ENCODE data around the gene NT5C1A. TPM values are rescaled to one million over a fixed set of nuclear protein-coding genes. Genes with fewer than 3 reads are reported as not detected.

Gene NT5C1A
- total RNA-seq, 1 experiment from 2014 or later = not detected

- H4K20me1 ChIP-seq (ENCODE audit: low read length) = no peaks in the 10 kb centered on the region
- H2AFZ ChIP-seq (ENCODE audit: low read length) = no peak overlapping the region
- intact Hi-C loops (cut with micrococcal nuclease) = no loop called here
- peaks cover 21% of the 10 kb centered on the region for H3K27me3 ChIP-seq (ENCODE audit: low read length)
- no peak overlapping the region for H3K4me2 ChIP-seq (ENCODE audit: low read length)
- H3F3A ChIP-seq (ENCODE audit: low read length, unreplicated experiment) = no peaks in the 10 kb centered on the region
- H3K4me1 ChIP-seq (ENCODE audit: insufficient read depth, low read length) = no peaks in the 10 kb centered on the region; the same call in 1 of the 2 replicates
- no peaks in the 10 kb centered on the region for H3K9me2 ChIP-seq (replicated peaks; ENCODE audit: low read length)
- TF ChIP-seq EZH2phosphoT487 (IDR thresholded peaks at IDR 0.05; ENCODE audit: borderline replicate concordance, low read length) (no peak), EZH2 (IDR thresholded peaks at IDR 0.05; ENCODE audit: low read length, unreplicated experiment) (no peak), CTCF (conservative IDR thresholded peaks at IDR 0.05; ENCODE audit: low read depth, low read length) (no peak)
- DNase-seq = no peak
- no peak for ATAC-seq
- H3K9ac ChIP-seq (ENCODE audit: low read length) = no peak overlapping the region
- no peaks in the 10 kb centered on the region for H3K79me2 ChIP-seq (ENCODE audit: low read length)
- H3K36me3 ChIP-seq (ENCODE audit: low read depth, low read length) = no peaks in the 10 kb centered on the region
- no peaks in the 10 kb centered on the region for H3K9me3 ChIP-seq (ENCODE audit: low read length)
- H3K27ac ChIP-seq (ENCODE audit: low read length) = no peak overlapping the region
- no peak overlapping the region for H3K4me3 ChIP-seq (ENCODE audit: low read length)
- ChIA-PET CTCF (no interaction called here), POLR2A (ENCODE audit: unreplicated experiment) (interaction anchor here (0.5 kb wide), 1 partner anchor 53 kb away, joined by 3 read pairs; no protein-coding TSS in a partner anchor)
- no TSS peak for BruUV-seq (replicated peaks)
These were observed 3.0 kb downstream of the NT5C1A start for GRCh38 chr1:39668894-39669293.

DNA sequence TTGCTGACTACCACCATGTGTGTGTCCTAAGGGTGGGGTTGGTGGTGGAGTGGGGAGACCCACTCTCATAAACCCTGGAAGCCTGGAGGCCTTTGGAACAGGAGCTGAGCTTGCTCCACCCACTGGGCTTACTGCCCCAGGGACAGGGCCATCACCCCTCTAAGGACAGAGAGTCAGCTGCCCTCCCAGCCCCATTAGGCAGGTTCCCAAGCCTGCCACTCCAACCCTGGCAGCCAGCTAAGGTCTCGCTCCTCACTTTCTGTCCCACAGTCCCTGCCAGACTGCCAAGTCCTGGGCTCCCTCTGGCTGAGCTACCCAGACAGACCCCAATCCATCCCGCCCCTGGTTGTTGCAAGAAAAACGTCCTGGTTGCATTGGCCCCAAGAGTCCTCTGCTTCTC is 3.8 kb downstream of the NT5C1A start:
- H3K9me3 ChIP-seq (ENCODE audit: low read length) = no peaks in the 10 kb centered on the region
- H3K4me3 ChIP-seq (ENCODE audit: low read length) = no peak overlapping the region
- ChIA-PET CTCF (no interaction called here), POLR2A (ENCODE audit: unreplicated experiment) (no interaction called here)
- H3K9ac ChIP-seq (ENCODE audit: low read length) = no peak overlapping the region
- H4K20me1 ChIP-seq (ENCODE audit: low read length) = no peaks in the 10 kb centered on the region
- no peak overlapping the region for H3K4me2 ChIP-seq (ENCODE audit: low read length)
- no peaks in the 10 kb centered on the region for H3F3A ChIP-seq (ENCODE audit: low read length, unreplicated experiment)
- H2AFZ ChIP-seq (ENCODE audit: low read length) = no peak overlapping the region
- BruUV-seq (replicated peaks) = no TSS peak
- TF ChIP-seq EZH2phosphoT487 (IDR thresholded peaks at IDR 0.05; ENCODE audit: borderline replicate concordance, low read length) (no peak), EZH2 (IDR thresholded peaks at IDR 0.05; ENCODE audit: low read length, unreplicated experiment) (no peak), CTCF (conservative IDR thresholded peaks at IDR 0.05; ENCODE audit: low read depth, low read length) (no peak)
- H3K27ac ChIP-seq (ENCODE audit: low read length) = no peak overlapping the region
- H3K4me1 ChIP-seq (ENCODE audit: insufficient read depth, low read length) = no peaks in the 10 kb centered on the region; the same call in 1 of the 2 replicates
- intact Hi-C loops (cut with micrococcal nuclease) = no loop called here
- H3K36me3 ChIP-seq (ENCODE audit: low read depth, low read length) = no peaks in the 10 kb centered on the region
- ATAC-seq (no peak), DNase-seq (no peak)
- H3K27me3 ChIP-seq (ENCODE audit: low read length) = peaks cover 21% of the 10 kb centered on the region
- H3K79me2 ChIP-seq (ENCODE audit: low read length) = no peaks in the 10 kb centered on the region
- H3K9me2 ChIP-seq (replicated peaks; ENCODE audit: low read length) = no peaks in the 10 kb centered on the region

DNA sequence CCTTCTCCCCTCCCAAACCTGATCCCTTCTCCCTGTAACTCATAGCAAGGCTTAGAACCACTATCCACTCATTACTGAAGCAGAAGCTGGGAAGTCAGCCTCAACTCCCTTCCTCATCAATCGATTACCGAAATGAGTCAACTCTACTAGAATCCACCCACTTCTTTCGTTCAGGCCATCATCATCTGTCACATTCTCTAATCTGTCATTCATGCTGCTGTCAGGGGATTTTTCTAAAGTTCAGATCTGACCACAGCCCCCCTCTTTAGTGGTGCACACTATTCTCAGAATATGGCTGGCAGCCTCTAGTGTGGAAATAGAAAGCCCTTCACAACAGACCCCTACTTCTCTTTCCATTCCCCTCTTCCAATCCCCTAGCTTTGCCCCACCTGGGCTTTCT is 5.1 kb downstream of the NT5C1A start:
- ATAC-seq = no peak

More for the DNA sequence above, 5.1 kb downstream of the NT5C1A start:
- Histone ChIP-seq H3K27me3 (ENCODE audit: low read length) (peaks cover 13% of the 10 kb centered on the region), H3K4me1 (ENCODE audit: insufficient read depth, low read length) (no peaks in the 10 kb centered on the region; the same call in 1 of the 2 replicates), H3K79me2 (ENCODE audit: low read length) (no peaks in the 10 kb centered on the region), H3K9me3 (ENCODE audit: low read length) (no peaks in the 10 kb centered on the region), H3K4me2 (ENCODE audit: low read length) (no peak overlapping the region), H2AFZ (ENCODE audit: low read length) (no peak overlapping the region), H4K20me1 (ENCODE audit: low read length) (no peaks in the 10 kb centered on the region), H3K9ac (ENCODE audit: low read length) (no peak overlapping the region), H3K4me3 (ENCODE audit: low read length) (no peak overlapping the region), H3K27ac (ENCODE audit: low read length) (no peak overlapping the region), H3F3A (ENCODE audit: low read length, unreplicated experiment) (no peaks in the 10 kb centered on the region), H3K9me2 (replicated peaks; ENCODE audit: low read length) (no peaks in the 10 kb centered on the region), H3K36me3 (ENCODE audit: low read depth, low read length) (no peaks in the 10 kb centered on the region)
- no TSS peak for BruUV-seq (replicated peaks)
- TF ChIP-seq CTCF (conservative IDR thresholded peaks at IDR 0.05; ENCODE audit: low read depth, low read length) (no peak), EZH2phosphoT487 (IDR thresholded peaks at IDR 0.05; ENCODE audit: borderline replicate concordance, low read length) (no peak), EZH2 (IDR thresholded peaks at IDR 0.05; ENCODE audit: low read length, unreplicated experiment) (no peak)
- intact Hi-C loops (cut with micrococcal nuclease) = no loop called here
- ChIA-PET CTCF (no interaction called here), POLR2A (ENCODE audit: unreplicated experiment) (no interaction called here)
- DNase-seq = no peak
